ENCODE data around the gene HIBCH. TPM values are rescaled to one million over a fixed set of nuclear protein-coding genes. Genes with fewer than 3 reads are reported as not detected.

The HIBCH gene
- polyA plus RNA-seq, 1 experiment: 5.2 TPM

DNA sequence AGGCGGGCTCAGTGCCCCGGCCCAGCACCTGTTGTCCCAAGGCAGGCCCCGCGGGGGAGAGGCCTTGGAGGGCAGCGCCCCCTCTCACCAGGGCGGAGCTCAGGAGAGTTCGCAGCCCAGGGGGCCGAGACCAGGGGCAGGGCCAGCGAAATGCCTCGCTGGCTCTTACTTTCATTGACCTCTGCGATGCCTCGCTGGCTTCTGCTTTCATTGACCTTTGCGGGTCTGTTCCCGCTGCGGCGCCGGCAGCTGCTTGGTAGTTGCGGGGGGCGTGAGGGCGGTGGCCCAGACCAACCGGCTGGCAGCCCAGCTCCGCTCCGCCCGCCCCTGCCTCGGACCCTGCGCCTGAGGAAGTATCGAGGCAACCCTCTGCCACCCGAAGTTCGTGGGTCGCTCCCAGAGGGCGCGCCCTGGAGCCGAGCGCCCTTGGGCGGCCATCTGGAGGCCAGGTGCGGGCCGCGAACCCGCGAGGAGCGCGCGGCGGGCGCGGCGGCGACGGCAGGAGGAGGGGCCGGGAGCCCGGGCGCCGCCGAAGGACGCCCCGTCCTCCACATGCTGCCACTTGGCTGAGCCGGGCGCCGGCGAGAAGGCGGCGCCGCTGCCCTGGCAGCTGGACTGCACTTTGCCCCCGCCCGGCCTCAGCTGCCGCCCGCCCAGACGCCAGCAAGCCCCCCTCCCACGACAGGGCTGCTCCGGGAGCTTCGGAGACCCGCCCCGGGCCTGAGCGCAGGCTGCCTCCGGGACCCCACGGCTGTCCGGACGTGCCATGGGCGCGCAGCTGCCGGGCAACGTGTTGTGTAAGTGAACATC, 139.1 kb downstream of the HIBCH start:
- peak overlapping the region; percentile 56 for H3K4me3 ChIP-seq (ENCODE audit: low read depth, low read length)
- ChIA-PET POLR2A (interaction anchor here (0.6 kb wide), 1 partner anchor 137 kb away, joined by 4 read pairs; no protein-coding TSS in a partner anchor), CTCF (interaction anchor here (0.7 to 1.1 kb wide), 3 partner anchors 10 to 187 kb away, joined by 3 to 4 read pairs (median 3); no protein-coding TSS in a partner anchor)
- no peaks in the 10 kb centered on the region; the same call in 1 of the 2 replicates for H3K27me3 ChIP-seq (ENCODE audit: control insufficient read depth, insufficient read depth, low read length)
- no peaks in the 10 kb centered on the region for H3K36me3 ChIP-seq (ENCODE audit: control insufficient read depth, insufficient read depth, low read length)
- DNase-seq (ENCODE audit: low read depth): no peak
- TF ChIP-seq, protein P1, sequence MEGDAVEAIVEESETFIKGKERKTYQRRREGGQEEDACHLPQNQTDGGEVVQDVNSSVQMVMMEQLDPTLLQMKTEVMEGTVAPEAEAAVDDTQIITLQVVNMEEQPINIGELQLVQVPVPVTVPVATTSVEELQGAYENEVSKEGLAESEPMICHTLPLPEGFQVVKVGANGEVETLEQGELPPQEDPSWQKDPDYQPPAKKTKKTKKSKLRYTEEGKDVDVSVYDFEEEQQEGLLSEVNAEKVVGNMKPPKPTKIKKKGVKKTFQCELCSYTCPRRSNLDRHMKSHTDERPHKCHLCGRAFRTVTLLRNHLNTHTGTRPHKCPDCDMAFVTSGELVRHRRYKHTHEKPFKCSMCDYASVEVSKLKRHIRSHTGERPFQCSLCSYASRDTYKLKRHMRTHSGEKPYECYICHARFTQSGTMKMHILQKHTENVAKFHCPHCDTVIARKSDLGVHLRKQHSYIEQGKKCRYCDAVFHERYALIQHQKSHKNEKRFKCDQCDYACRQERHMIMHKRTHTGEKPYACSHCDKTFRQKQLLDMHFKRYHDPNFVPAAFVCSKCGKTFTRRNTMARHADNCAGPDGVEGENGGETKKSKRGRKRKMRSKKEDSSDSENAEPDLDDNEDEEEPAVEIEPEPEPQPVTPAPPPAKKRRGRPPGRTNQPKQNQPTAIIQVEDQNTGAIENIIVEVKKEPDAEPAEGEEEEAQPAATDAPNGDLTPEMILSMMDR (IDR thresholded peaks at IDR 0.05; ENCODE audit: insufficient read depth, low read depth, low read length): peak; percentile 52

DNA sequence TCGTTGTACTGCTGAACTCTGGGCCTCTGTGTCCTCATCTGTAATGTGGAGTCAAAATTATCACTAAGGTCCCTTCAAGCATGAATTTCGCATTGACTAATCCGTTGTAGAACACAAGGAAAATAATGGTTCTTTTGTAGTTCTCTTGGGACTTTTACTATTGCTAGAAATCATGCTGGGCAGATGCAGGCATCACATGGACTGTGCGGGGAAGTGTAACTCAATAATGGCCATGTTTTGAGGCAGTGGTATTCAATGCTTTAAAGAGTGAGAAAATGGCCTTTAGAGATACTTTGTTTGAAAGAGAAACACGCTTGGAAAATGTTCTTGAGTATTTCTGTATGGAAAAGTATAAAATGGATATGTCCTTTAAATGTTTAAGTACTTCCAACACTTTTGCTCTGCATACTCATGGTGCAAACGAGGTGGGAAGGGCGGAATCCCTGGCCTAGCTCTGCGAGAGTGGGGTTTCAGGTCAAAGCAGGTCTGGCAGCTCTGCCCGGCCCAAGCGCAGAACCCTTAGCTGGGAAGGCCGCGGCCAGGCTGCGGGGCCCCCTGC, 139.8 kb downstream of the HIBCH start:
- CTCF ChIA-PET: interaction anchor here (0.7 to 1.1 kb wide), 2 partner anchors 9 to 50 kb away, joined by 3 to 4 read pairs; no protein-coding TSS in a partner anchor
- TF ChIP-seq, protein P1 (IDR thresholded peaks at IDR 0.05; ENCODE audit: insufficient read depth, low read depth, low read length): no peak
- no peaks in the 10 kb centered on the region for H3K36me3 ChIP-seq (ENCODE audit: control insufficient read depth, insufficient read depth, low read length)
- H3K27me3 ChIP-seq (ENCODE audit: control insufficient read depth, insufficient read depth, low read length): no peaks in the 10 kb centered on the region; the same call in 1 of the 2 replicates
- no peak for DNase-seq (ENCODE audit: low read depth)
- peak overlapping the region; percentile 56 for H3K4me3 ChIP-seq (ENCODE audit: low read depth, low read length)
- POLR2A ChIA-PET: interaction anchor here (0.6 kb wide), 1 partner anchor 136 kb away, joined by 4 read pairs; no protein-coding TSS in a partner anchor

DNA sequence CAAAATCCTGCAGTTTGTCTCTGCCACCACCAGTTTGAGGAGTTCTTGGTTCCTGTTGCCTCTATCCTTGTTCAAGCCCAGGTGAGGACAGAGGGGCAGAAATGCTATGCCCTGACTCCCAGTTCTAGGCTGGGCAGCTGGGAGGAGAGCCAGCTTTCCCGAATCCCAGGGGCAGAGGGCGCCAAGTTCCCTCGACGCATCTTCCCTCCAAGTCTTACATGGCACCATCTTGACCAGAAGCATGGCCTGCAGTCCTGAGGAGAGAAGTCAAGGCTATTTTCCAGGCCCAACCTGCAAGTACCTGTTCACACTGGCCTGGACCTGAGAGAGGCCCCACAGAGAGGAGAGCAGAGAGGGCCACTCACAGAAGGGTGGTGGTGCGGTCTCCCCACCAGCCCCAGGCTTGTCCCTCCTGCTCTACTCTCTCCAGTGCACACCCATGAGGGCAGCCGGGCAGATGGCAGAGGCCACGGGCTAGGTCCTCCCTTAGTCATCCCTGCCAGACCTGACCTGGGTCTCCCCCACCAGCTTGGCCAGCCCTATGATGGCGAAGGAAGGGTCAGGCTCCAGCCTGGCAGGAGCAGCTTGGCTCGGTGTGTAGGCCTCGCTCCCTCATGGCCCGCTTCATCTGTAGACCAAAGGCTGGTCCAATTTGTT, 141.4 kb downstream of the HIBCH start:
- DNase-seq (ENCODE audit: low read depth): no peak
- POLR2A ChIA-PET: no interaction called here
- no peaks in the 10 kb centered on the region; the same call in 1 of the 2 replicates for H3K27me3 ChIP-seq (ENCODE audit: control insufficient read depth, insufficient read depth, low read length)
- no peak overlapping the region for H3K4me3 ChIP-seq (ENCODE audit: low read depth, low read length)
- TF ChIP-seq, protein P1 (IDR thresholded peaks at IDR 0.05; ENCODE audit: insufficient read depth, low read depth, low read length): no peak
- CTCF ChIA-PET: no interaction called here
- no peaks in the 10 kb centered on the region for H3K36me3 ChIP-seq (ENCODE audit: control insufficient read depth, insufficient read depth, low read length)

DNA sequence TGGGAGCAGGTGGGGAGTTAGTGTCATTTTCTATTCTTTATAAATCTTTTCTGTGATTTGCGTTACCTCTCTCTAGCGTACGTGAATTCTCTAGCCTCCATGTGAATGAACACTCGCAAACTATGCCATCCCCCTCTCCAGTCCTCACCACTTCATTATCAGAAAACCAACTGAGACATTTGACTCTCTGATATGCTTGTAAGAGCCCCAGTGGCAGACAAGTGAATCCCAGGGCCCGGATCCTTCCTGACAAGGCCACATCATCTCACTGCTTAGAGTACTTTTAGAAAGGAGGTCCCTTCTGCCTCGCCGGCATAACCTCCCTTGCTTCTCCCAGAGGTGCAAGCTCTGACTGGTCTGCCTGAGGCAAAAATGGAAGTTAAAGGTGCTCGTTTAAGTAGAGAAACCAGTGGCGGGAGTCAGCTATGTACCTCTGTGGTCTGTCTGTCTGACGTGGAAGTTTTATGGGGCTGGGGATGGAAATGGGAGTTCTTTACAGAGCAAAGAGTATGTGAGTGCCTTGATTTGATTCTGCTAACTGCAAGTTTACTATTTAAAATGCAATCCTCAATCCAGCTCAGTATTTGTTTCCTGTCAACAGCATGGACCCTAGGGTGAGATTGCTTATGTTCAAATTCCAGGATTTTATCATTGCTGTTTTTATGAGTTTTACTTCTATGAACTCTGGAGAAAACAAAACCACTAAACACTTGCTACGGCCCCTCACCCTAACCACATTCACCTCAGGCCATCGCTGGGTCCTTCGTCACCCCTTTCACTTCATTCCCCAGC, 142.2 kb downstream of the HIBCH start:
- TF ChIP-seq, protein P1 (IDR thresholded peaks at IDR 0.05; ENCODE audit: insufficient read depth, low read depth, low read length): no peak
- H3K4me3 ChIP-seq (ENCODE audit: low read depth, low read length): no peak overlapping the region
- no peak for DNase-seq (ENCODE audit: low read depth)
- POLR2A ChIA-PET: no interaction called here
- H3K36me3 ChIP-seq (ENCODE audit: control insufficient read depth, insufficient read depth, low read length): no peaks in the 10 kb centered on the region
- no peaks in the 10 kb centered on the region; the same call in 1 of the 2 replicates for H3K27me3 ChIP-seq (ENCODE audit: control insufficient read depth, insufficient read depth, low read length)
- CTCF ChIA-PET: no interaction called here
